Testis (tissue), 3 donors: ENCODE data around the gene PDGFD. TPM values are rescaled to one million over a fixed set of nuclear protein-coding genes. Genes with fewer than 3 reads are reported as not detected.

Experiments used
- DNase-seq: peaks from one replicate; pipeline ENCODE4 v3.0.0-alpha.2; 2019
- H3K27ac ChIP-seq, 2 donors: fragments of 200-600 bp; sonication (generic); one replicate each; pipeline ENCODE4 v1.5.1; 2019
- H3K27me3 ChIP-seq: fragments of 200-600 bp; sonication (generic); one replicate; pipeline ENCODE4 v1.5.1; 2019
- H3K36me3 ChIP-seq: fragments of 200-600 bp; sonication (generic); one replicate; pipeline ENCODE4 v1.5.1; 2017; ENCODE audit warnings: low read depth; ENCODE audit errors: missing control alignments
- H3K4me1 ChIP-seq: fragments of 200-600 bp; sonication (generic); one replicate; pipeline ENCODE4 v1.5.1; 2019
- H3K4me3 ChIP-seq, 2 donors: fragments of 200-600 bp; sonication (generic); one replicate each; pipeline ENCODE4 v1.5.1; 2017 to 2019
- H3K9me3 ChIP-seq: fragments of 200-600 bp; sonication (generic); one replicate; pipeline ENCODE4 v1.5.1; 2017
- POLR2A ChIP-seq: fragments of 450-650 bp; IDR thresholded peaks from one replicate; pipeline ENCODE4 v1.6.1; 2017; ENCODE audit warnings: antibody characterized with exemption, mild to moderate bottlenecking, moderate library complexity
- WGBS, 2 donors: methylation state at CpG; one replicate each; pipeline ENCODE4 v1.1.5; 2018; 5-methylcytosine and 5-hydroxymethylcytosine counted together
- intact Hi-C: fragments of 100-400 bp; cut with DNase I; formaldehyde crosslinking; loops from one replicate; pipeline ENCODE4 v1.15.1; 2023; ENCODE audit warnings: low total_unique reads
- polyA plus RNA-seq: library from polyadenylated mRNA; stranded (reverse); fragments of 350-450 nt; fragmentation: Illumina TruSeq; extraction: RNeasy Lipid Tissue Mini Kit (QIAGEN cat#74804); gene quantifications from one replicate; pipeline ENCODE4 v1.2.3, GENCODE V29; 2014; ENCODE audit warnings: low read depth, low replicate concordance; ENCODE audit not compliant: insufficient read depth
- total RNA-seq, 2 donors: library from RNA; depleted of rRNA; stranded (reverse); fragments of >200 nt; gene quantifications; one replicate each; pipeline ENCODE4 v1.2.3, GENCODE V29; 2016
- TF ChIP-seq, protein P1 (sequence below), 3 experiments: fragments of 450-650 bp in 2 of 3; fragments of 200-600 bp in 1 of 3; sonication (generic) in 1 of 3; IDR thresholded peaks; one replicate each; pipeline ENCODE4 v1.5.1; 2016 to 2019; ENCODE audit warnings: antibody characterized with exemption in 3 of 3, mild to moderate bottlenecking in 2 of 3, moderate library complexity in 1 of 3

Gene PDGFD
- total and polyA plus RNA-seq, 3 donors from 2014 or later = 6.0 to 8.1 (median 8.0) TPM

DNA sequence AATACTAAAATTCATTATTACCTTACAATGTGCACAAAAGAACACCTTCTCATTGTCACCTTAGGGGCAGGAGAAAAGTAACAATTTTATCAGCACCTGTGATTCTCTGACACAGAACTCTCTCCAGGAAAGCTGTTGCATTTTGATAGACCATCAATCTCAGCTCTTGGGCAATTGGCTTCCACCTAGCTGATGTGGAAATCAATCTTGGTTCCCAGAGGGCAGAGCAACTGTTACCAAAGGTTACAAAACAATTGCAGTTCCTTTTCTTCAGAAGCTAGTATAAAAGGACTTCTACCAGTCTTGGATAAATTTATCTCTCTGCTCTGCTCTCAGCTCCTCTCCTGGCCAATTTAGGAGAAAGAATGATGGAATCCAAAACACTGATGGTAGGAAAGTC, 285.3 kb downstream of the PDGFD start:
- no peaks in the 10 kb centered on the region for H3K27me3 ChIP-seq
- no peaks in the 10 kb centered on the region for H3K9me3 ChIP-seq
- H3K27ac ChIP-seq = no peak overlapping the region
- TF ChIP-seq POLR2A = no peak
- TF ChIP-seq, protein P1, sequence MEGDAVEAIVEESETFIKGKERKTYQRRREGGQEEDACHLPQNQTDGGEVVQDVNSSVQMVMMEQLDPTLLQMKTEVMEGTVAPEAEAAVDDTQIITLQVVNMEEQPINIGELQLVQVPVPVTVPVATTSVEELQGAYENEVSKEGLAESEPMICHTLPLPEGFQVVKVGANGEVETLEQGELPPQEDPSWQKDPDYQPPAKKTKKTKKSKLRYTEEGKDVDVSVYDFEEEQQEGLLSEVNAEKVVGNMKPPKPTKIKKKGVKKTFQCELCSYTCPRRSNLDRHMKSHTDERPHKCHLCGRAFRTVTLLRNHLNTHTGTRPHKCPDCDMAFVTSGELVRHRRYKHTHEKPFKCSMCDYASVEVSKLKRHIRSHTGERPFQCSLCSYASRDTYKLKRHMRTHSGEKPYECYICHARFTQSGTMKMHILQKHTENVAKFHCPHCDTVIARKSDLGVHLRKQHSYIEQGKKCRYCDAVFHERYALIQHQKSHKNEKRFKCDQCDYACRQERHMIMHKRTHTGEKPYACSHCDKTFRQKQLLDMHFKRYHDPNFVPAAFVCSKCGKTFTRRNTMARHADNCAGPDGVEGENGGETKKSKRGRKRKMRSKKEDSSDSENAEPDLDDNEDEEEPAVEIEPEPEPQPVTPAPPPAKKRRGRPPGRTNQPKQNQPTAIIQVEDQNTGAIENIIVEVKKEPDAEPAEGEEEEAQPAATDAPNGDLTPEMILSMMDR (IDR thresholded peaks at IDR 0.05) = no peak
- no peaks in the 10 kb centered on the region for H3K4me1 ChIP-seq
- H3K36me3 ChIP-seq = no peaks in the 10 kb centered on the region
- intact Hi-C loops = no loop called here
- DNase-seq = no peak
- no peak overlapping the region for H3K4me3 ChIP-seq

DNA sequence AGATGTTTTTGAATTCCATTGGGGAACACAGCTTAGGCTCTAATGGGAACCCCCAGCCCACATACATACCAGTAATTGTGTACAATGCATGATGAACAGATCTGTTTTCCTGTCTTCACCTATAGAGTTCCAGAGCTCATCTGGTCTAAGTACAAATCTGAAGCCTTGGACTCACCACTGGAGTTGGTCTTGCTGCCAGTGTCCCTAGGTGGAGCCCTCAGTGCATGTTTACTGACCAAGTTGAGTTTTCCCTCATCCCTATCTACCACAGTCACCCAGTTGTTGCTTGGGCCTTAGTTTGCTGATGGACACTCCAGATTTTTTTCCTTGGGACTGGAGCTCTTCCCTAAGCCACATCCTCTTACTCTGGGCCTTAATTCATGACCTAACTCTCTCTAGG, 286.7 kb downstream of the PDGFD start:
- Histone ChIP-seq H3K9me3 (no peaks in the 10 kb centered on the region), H3K27ac (no peak overlapping the region), H3K27me3 (no peaks in the 10 kb centered on the region), H3K4me3 (no peak overlapping the region), H3K36me3 (no peaks in the 10 kb centered on the region), H3K4me1 (no peaks in the 10 kb centered on the region)
- TF ChIP-seq, protein P1 (IDR thresholded peaks at IDR 0.05) = no peak
- TF ChIP-seq POLR2A = no peak
- intact Hi-C loops = no loop called here
- no peak for DNase-seq

DNA sequence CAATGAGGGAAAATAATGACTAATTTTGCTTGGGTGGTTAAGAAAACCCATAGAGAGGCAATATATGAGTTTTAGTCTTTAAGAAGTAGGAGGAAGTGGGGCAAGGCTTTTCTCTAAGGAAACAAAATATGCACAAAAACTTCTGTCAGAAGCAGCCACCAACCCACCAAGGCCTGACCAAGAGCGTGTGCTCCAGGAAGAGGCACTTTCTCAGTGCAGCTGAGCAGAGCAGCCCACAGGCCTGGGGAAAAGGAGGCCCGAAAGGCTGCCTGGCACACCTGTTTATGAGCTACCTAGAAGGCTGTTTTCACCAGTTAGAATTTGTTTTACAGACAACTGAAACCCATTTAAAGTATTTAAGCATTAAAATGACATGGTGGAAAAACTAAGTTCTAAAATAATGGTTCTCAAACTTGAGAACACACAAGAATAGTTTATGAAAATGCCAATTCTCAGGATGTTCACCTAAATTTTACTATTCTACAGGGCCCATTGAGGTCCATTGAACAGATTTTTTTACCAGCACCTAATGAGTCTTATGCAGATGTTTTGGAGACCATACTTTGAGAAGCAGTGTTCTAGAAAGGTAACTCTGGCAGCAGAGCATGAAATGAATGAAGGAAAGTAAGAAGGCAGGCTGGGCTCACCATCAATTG, 288.0 kb downstream of the PDGFD start:
- 79 to 83% methylated on average over 2 of the region's 2 CpGs for WGBS, 2 donors
- TF ChIP-seq, protein P1 (IDR thresholded peaks at IDR 0.05) = no peak
- no peak for TF ChIP-seq POLR2A
- intact Hi-C loops = no loop called here

DNA sequence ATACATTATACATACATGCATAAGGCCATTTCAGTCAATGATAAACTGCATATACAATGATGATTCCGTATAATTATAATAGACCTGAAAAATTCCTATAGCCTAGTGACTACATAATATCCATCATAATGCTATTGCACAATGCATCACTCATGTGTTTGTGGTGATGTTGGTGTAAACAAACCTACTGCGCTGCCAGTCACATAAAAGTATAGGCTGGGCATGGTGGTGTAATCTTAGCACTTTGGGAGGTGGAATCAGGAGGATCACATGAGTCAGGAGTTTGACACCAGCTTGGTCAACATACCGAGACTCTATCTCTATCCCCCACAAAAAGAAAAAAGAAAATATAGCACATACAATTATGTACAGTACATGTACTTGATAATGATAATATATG, 291.2 kb downstream of the PDGFD start:
- WGBS, 2 donors = 91 to 93% methylated on average over 3 of the region's 3 CpGs
- TF ChIP-seq, protein P1 (IDR thresholded peaks at IDR 0.05) = no peak
- TF ChIP-seq POLR2A = no peak

More for the DNA sequence above, 288.0 kb downstream of the PDGFD start:
- no peaks in the 10 kb centered on the region for H3K27me3 ChIP-seq
- DNase-seq = no peak
- H3K4me3 ChIP-seq = no peak overlapping the region
- H3K36me3 ChIP-seq = no peaks in the 10 kb centered on the region
- no peak overlapping the region for H3K27ac ChIP-seq
- H3K9me3 ChIP-seq = no peaks in the 10 kb centered on the region
- H3K4me1 ChIP-seq = no peaks in the 10 kb centered on the region

DNA sequence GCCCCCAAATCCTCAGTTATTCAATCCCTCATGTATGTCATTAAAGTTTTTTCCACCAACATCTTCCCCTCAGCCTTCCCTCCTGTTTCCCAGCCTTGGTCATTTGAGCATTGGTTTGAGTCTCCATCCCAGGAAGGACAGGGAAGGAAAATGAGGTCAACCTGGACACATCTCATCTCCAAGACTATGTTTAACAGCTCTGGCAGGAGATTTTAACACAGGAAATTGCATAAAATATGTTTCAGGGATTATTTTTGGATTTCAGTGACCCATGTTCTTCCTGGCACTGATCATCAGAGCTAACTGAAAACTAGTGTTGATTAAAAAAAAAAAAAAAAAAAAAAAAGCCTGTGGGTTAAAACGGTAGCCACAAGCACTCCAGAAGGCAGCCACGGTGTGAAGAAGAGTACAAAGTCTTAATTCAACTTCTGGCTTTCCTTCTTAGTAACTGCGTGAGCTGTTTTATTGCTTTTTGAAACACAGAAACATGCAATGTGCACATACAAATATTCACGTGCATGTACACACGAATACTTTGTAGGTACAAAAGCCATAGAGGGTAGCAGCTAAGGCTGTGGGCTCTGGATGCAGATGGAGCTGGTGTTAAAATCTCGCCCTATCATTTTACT, 291.9 kb downstream of the PDGFD start:
- Histone ChIP-seq H3K9me3 (no peaks in the 10 kb centered on the region), H3K27ac (no peak overlapping the region), H3K36me3 (no peaks in the 10 kb centered on the region), H3K27me3 (no peaks in the 10 kb centered on the region), H3K4me3 (no peak overlapping the region), H3K4me1 (no peaks in the 10 kb centered on the region)
- TF ChIP-seq, protein P1 (IDR thresholded peaks at IDR 0.05) = no peak
- TF ChIP-seq POLR2A = no peak
- DNase-seq = no peak
- intact Hi-C loops = no loop called here
- 74% methylated on average over 6 of the region's 6 CpGs for WGBS, 2 donors

More for the DNA sequence above, 291.2 kb downstream of the PDGFD start:
- no peak for DNase-seq
- no peak overlapping the region for H3K27ac ChIP-seq
- H3K4me1 ChIP-seq = no peaks in the 10 kb centered on the region
- no peaks in the 10 kb centered on the region for H3K9me3 ChIP-seq
- H3K4me3 ChIP-seq = no peak overlapping the region
- no peaks in the 10 kb centered on the region for H3K36me3 ChIP-seq
- H3K27me3 ChIP-seq = no peaks in the 10 kb centered on the region
- intact Hi-C loops = no loop called here
